HG03432 (cell line): ENCODE measurements around the gene AHDC1.
A peak's percentile ranks its signal among the peaks of the same experiment; 100 is the strongest.
"Not testable (repeated sequence)": the region's sequence is repeated elsewhere in the genome, so short reads cannot be mapped to it uniquely, and the experiment has no call there.

Source experiments
- ATAC-seq: cut with Tn5 transposase; IDR thresholded peaks from one replicate; pipeline ENCODE4 v1.9.1; 2021; ENCODE audit warnings: mild to moderate bottlenecking, moderate library complexity; ENCODE audit not compliant: unreplicated experiment

AHDC1 gene

GRCh38 chr1:27603681-27604578, at the start of gene AHDC1:
Gene AHDC1 (minus strand): TSS chr1:27604144. CDS start chr1:27552115, 52,029 bp downstream.
- ATAC-seq, result peak; percentile 55

GRCh38 chr1:27652111-27652864, 48.3 kb upstream of the AHDC1 start:
- no peak for ATAC-seq

- ATAC-seq, result no peak
These were observed 46.7 kb upstream of the AHDC1 start for GRCh38 chr1:27650539-27651175.

GRCh38 chr1:27650171-27650538, 46.2 kb upstream of the AHDC1 start:
- no peak for ATAC-seq

- ATAC-seq, result no peak
These were observed 45.3 kb upstream of the AHDC1 start for GRCh38 chr1:27649306-27649635.

- no peak for ATAC-seq
These were observed 44.8 kb upstream of the AHDC1 start for GRCh38 chr1:27648602-27649305.

- ATAC-seq, result no peak
These were observed 43.4 kb upstream of the AHDC1 start for GRCh38 chr1:27647328-27647727.

- no peak for ATAC-seq
These were observed 42.7 kb upstream of the AHDC1 start for GRCh38 chr1:27646676-27647075.

- ATAC-seq, result no peak
These were observed 41.1 kb upstream of the AHDC1 start for GRCh38 chr1:27645071-27645415.

- ATAC-seq, result no peak
These were observed 40.6 kb upstream of the AHDC1 start for GRCh38 chr1:27644369-27645070.

GRCh38 chr1:27643600-27644368, 39.8 kb upstream of the AHDC1 start:
- no peak for ATAC-seq

GRCh38 chr1:27640514-27640913, 36.6 kb upstream of the AHDC1 start:
- ATAC-seq, result not testable (repeated sequence)

- ATAC-seq, result no peak
These were observed 34.9 kb upstream of the AHDC1 start for GRCh38 chr1:27638805-27639204.

- no peak for ATAC-seq
These were observed 34.2 kb upstream of the AHDC1 start for GRCh38 chr1:27638047-27638734.

GRCh38 chr1:27635396-27636142, 31.6 kb upstream of the AHDC1 start:
- ATAC-seq, result no peak

- no peak for ATAC-seq
These were observed 31.0 kb upstream of the AHDC1 start, which contains the start of gene FGR for GRCh38 chr1:27634985-27635367. Gene FGR (minus strand): TSS chr1:27635185. CDS start chr1:27623916, 11,269 bp downstream.

- ATAC-seq, result no peak
These were observed 30.4 kb upstream of the AHDC1 start for GRCh38 chr1:27634177-27634984.
